Measurements from ENCODE around the gene SPATA13.

GRCh38 chr13:24267274-24267673 is 106.8 kb downstream of the SPATA13 start:
- TF ChIP-seq, protein P1, sequence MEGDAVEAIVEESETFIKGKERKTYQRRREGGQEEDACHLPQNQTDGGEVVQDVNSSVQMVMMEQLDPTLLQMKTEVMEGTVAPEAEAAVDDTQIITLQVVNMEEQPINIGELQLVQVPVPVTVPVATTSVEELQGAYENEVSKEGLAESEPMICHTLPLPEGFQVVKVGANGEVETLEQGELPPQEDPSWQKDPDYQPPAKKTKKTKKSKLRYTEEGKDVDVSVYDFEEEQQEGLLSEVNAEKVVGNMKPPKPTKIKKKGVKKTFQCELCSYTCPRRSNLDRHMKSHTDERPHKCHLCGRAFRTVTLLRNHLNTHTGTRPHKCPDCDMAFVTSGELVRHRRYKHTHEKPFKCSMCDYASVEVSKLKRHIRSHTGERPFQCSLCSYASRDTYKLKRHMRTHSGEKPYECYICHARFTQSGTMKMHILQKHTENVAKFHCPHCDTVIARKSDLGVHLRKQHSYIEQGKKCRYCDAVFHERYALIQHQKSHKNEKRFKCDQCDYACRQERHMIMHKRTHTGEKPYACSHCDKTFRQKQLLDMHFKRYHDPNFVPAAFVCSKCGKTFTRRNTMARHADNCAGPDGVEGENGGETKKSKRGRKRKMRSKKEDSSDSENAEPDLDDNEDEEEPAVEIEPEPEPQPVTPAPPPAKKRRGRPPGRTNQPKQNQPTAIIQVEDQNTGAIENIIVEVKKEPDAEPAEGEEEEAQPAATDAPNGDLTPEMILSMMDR (IDR thresholded peaks at IDR 0.05 in 2 of 3, conservative IDR thresholded peaks at IDR 0.05 in 1 of 3; ENCODE audit: borderline replicate concordance in 1 of 3, insufficient read depth in 1 of 3, low read depth in 2 of 3, low read length in 2 of 3), result no peak
- TF ChIP-seq EZH2 (IDR thresholded peaks at IDR 0.05), result no peak
- no peak for TF ChIP-seq POLR2AphosphoS5 (IDR thresholded peaks at IDR 0.05; ENCODE audit: low read depth, low read length)
- TF ChIP-seq EGR1 (IDR thresholded peaks at IDR 0.05; ENCODE audit: low read depth), result no peak
- no peak for TF ChIP-seq POLR2A (IDR thresholded peaks at IDR 0.05; ENCODE audit: borderline replicate concordance, extremely low read depth, insufficient read depth, insufficient read length)
- TF ChIP-seq CEBPB (IDR thresholded peaks at IDR 0.05; ENCODE audit: low read depth), result no peak
- TF ChIP-seq RAD21 (IDR thresholded peaks at IDR 0.05; ENCODE audit: low read depth), result no peak
- TF ChIP-seq ZFX (IDR thresholded peaks at IDR 0.05), result no peak
- no peak for TF ChIP-seq SIN3A (IDR thresholded peaks at IDR 0.05; ENCODE audit: low read depth)
- TF ChIP-seq ZBTB33 (IDR thresholded peaks at IDR 0.05; ENCODE audit: extremely low read depth, insufficient replicate concordance, low read length), result no peak
- no peak for TF ChIP-seq ZNF274 (IDR thresholded peaks at IDR 0.05; ENCODE audit: low read depth, low read length)
- TF ChIP-seq SP1 (IDR thresholded peaks at IDR 0.05; ENCODE audit: low read depth), result no peak
- TF ChIP-seq YY1 (IDR thresholded peaks at IDR 0.05; ENCODE audit: extremely low read depth, insufficient replicate concordance, low read depth, low read length), result no peak

Data from HCT116 (cell line).